Mesodermal cell (in vitro differentiated cells): ENCODE measurements around the gene RUFY4.

Experiments used
- H3K27ac ChIP-seq: 2 replicates; pipeline ENCODE4 v1.7.0; 2013; ENCODE audit warnings: mild to moderate bottlenecking, low read depth, low read length, moderate library complexity; ENCODE audit not compliant: severe bottlenecking
- H3K36me3 ChIP-seq: 2 replicates; pipeline ENCODE4 v1.7.1; 2013; ENCODE audit warnings: mild to moderate bottlenecking, low read length, moderate library complexity; ENCODE audit not compliant: control insufficient read depth, insufficient read depth
- H3K4me1 ChIP-seq: one replicate; pipeline ENCODE4 v1.7.1; 2013; ENCODE audit warnings: mild to moderate bottlenecking, low read length; ENCODE audit not compliant: insufficient read depth, control insufficient read depth, poor library complexity, severe bottlenecking
- H3K4me3 ChIP-seq: 2 replicates; pipeline ENCODE4 v1.7.0; 2013; ENCODE audit warnings: low read length, control low read depth, mild to moderate bottlenecking; ENCODE audit not compliant: insufficient read depth, poor library complexity, severe bottlenecking; ENCODE audit errors: extremely low read depth
- H3K9me3 ChIP-seq: 2 replicates; pipeline ENCODE4 v1.7.1; 2013; ENCODE audit warnings: mild to moderate bottlenecking, low read length, moderate library complexity; ENCODE audit not compliant: control insufficient read depth
- WGBS, 2 experiments: methylation state at CpG; one replicate each; pipeline ENCODE4 v1.1.5; 2013; ENCODE audit warnings: missing lambda C conversion rate in 2 of 2; ENCODE audit not compliant: insufficient coverage in 2 of 2; 5-methylcytosine and 5-hydroxymethylcytosine counted together

The RUFY4 gene

DNA sequence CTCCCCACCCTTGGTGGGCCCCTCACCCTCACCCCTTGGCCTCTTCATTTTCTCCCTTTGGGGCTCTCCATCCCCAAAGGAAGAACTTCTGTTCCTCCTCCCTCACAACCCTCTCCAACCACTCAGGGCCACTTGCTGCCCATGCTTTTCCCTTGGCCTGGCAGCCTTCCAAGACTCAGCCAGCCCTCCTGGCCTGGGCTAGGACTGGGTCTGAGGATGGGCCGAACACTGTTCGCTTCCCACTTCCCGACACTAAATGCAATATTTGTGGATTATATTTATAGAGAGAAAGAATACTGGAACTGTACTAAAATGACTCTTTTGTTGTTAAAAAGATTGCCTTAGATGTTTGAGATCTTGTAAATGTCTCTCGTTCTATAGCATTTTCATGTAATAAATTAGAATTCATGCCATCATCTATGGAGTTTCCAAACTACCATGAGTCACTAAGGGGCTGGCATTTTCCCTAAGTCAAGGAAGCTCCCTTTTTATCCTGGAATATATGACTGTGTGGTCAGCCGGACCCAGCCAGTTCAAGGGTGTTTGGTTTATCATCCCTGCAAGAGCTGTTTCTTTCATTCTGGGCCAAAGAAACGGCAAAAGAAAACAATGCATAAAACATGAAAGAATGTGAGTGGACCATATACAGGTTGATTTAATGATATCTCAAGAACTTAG is 60.5 kb downstream of the RUFY4 start:
- Histone ChIP-seq H3K36me3 (no peaks in the 10 kb centered on the region), H3K9me3 (no peaks in the 10 kb centered on the region), H3K4me3 (no peak overlapping the region), H3K4me1 (no peaks in the 10 kb centered on the region), H3K27ac (no peak overlapping the region)
- WGBS, 2 experiments: 94 to 100% methylated on average over 2 to 3 of the region's 6 CpGs

GRCh38 chr2:218130377-218130776 is 61.3 kb downstream of the RUFY4 start:
- 100% methylated on average over 1 of the region's 2 CpGs; no CpG with 5 or more reads in 1 of the 2 experiments for WGBS, 2 experiments
- no peaks in the 10 kb centered on the region for H3K4me1 ChIP-seq
- H3K4me3 ChIP-seq: no peak overlapping the region
- no peaks in the 10 kb centered on the region for H3K36me3 ChIP-seq
- H3K27ac ChIP-seq: no peak overlapping the region
- no peaks in the 10 kb centered on the region for H3K9me3 ChIP-seq

- no peak overlapping the region for H3K27ac ChIP-seq
- no peaks in the 10 kb centered on the region for H3K36me3 ChIP-seq
- no peak overlapping the region for H3K4me3 ChIP-seq
- no peaks in the 10 kb centered on the region for H3K4me1 ChIP-seq
- no peaks in the 10 kb centered on the region for H3K9me3 ChIP-seq
Observed at GRCh38 chr2:218130822-218131221, 61.8 kb downstream of the RUFY4 start.

- Histone ChIP-seq H3K4me1 (no peaks in the 10 kb centered on the region), H3K9me3 (no peaks in the 10 kb centered on the region), H3K4me3 (no peak overlapping the region), H3K36me3 (no peaks in the 10 kb centered on the region), H3K27ac (no peak overlapping the region)
- 66 to 71% methylated on average over 3 of the region's 3 CpGs for WGBS, 2 experiments
Observed at GRCh38 chr2:218137514-218137913, 68.5 kb downstream of the RUFY4 start.

DNA sequence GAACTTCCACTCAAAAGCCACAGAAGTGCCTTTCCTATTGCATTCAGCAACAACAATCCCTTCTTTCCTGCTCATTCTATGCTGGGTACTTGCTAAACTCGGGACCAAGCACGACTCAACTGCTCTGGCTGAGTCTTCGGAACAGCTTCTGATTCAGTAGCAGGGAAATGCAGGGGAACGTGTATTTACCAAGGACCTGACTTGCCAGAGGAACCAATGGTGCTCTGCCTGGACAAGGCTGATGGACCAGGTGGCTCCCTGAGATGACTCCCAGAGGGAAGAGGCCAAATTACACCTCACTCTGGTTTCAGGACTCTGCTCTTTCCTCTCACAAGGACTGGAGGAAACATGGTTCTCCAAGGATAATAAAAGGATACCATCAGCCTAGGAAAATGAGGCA is 69.0 kb downstream of the RUFY4 start:
- WGBS, 2 experiments: 84 to 92% methylated on average over 3 to 4 of the region's 4 CpGs

More for the DNA sequence above, 69.0 kb downstream of the RUFY4 start:
- Histone ChIP-seq H3K36me3 (no peaks in the 10 kb centered on the region), H3K4me3 (no peak overlapping the region), H3K27ac (no peak overlapping the region), H3K4me1 (no peaks in the 10 kb centered on the region), H3K9me3 (no peaks in the 10 kb centered on the region)
